AG10803 (cell line): ENCODE measurements around the gene CCNK.

ENCODE experiments used
- DNase-seq: peaks from one replicate; pipeline ENCODE4 v3.0.0; 2010; ENCODE audit warnings: low read depth
- H3K4me3 ChIP-seq: 2 replicates; pipeline ENCODE4 v1.5.1; 2011; ENCODE audit warnings: mild to moderate bottlenecking, low read length, control low read depth
- TF ChIP-seq, protein P1 (sequence below): conservative IDR thresholded peaks from 2 replicates; pipeline ENCODE4 v1.5.1; 2011; ENCODE audit warnings: mild to moderate bottlenecking, low read length, control low read depth, inconsistent platforms

CCNK gene

DNA sequence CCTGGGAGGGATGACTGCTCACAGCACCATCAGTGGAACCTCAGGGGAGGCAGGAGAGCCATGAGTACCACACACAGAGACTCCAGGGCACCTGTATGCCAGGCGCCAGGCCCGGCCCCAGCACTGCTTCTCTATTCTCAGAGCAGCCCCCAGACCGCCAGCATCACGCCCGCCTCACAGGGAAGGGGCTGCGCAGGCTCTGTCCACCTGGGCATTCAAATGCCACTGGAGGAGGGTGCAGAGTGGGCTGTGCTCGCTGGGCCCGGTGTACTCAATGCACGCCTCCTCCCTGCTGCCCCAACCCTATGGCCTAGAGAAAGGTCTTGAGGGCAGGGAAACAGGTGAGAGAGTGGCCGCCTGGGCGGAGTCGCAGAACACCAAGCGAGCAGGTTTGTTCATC is 79.2 kb downstream of the CCNK start:
- TF ChIP-seq, protein P1, sequence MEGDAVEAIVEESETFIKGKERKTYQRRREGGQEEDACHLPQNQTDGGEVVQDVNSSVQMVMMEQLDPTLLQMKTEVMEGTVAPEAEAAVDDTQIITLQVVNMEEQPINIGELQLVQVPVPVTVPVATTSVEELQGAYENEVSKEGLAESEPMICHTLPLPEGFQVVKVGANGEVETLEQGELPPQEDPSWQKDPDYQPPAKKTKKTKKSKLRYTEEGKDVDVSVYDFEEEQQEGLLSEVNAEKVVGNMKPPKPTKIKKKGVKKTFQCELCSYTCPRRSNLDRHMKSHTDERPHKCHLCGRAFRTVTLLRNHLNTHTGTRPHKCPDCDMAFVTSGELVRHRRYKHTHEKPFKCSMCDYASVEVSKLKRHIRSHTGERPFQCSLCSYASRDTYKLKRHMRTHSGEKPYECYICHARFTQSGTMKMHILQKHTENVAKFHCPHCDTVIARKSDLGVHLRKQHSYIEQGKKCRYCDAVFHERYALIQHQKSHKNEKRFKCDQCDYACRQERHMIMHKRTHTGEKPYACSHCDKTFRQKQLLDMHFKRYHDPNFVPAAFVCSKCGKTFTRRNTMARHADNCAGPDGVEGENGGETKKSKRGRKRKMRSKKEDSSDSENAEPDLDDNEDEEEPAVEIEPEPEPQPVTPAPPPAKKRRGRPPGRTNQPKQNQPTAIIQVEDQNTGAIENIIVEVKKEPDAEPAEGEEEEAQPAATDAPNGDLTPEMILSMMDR = no peak
- no peak for DNase-seq
- H3K4me3 ChIP-seq = no peak overlapping the region

DNA sequence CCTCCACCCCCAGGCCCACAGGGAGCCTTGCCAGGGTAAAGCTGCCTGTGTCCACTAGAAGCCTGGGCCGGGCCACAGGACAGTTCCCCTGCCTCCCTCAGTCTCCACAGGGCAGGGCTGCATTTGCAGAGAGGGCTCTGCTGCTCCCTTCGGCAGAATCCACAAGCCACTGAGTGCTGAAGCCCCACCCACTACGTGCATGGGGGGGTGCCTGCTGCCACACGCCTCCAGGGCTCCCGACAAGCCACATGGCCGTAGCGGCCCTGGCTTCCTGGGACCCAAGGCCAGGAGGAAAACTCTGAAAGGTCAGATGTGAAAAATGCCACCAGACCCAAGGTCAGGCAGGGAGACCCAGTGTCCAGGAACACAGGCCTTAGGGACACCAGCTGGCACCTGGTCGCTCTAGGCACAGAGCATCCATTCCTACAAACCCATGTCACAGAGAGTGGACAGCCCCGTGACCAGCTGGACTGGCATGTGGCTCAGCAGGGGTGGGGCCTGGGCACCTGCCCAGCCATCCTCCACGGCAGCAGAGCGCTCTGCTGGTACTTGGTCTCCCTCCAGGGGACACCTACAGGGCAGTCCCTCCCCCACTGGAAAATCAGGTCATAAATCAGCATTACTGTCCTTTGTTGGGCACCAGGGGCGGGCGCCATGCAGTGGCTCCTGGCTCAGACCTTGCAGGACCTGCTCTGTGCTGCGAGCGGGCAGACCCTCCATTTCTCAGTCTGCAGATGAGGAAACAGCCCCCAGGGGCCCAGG is 79.9 kb downstream of the CCNK start:
- TF ChIP-seq, protein P1 = no peak
- no peak for DNase-seq
- H3K4me3 ChIP-seq = no peak overlapping the region

- no peak overlapping the region for H3K4me3 ChIP-seq
- no peak for DNase-seq
- TF ChIP-seq, protein P1 = no peak
These were observed 80.7 kb downstream of the CCNK start for GRCh38 chr14:99561864-99562263.
